ENCODE measurements around the gene EXD3. TPM values are rescaled to one million over a fixed set of nuclear protein-coding genes. Genes with fewer than 3 reads are reported as not detected.
A peak's percentile ranks its signal among the peaks of the same experiment; 100 is the strongest.

EXD3 gene
- total RNA-seq, 3 donors from 2014 or later, result 7.7 to 28.7 (median 20.6) TPM

DNA sequence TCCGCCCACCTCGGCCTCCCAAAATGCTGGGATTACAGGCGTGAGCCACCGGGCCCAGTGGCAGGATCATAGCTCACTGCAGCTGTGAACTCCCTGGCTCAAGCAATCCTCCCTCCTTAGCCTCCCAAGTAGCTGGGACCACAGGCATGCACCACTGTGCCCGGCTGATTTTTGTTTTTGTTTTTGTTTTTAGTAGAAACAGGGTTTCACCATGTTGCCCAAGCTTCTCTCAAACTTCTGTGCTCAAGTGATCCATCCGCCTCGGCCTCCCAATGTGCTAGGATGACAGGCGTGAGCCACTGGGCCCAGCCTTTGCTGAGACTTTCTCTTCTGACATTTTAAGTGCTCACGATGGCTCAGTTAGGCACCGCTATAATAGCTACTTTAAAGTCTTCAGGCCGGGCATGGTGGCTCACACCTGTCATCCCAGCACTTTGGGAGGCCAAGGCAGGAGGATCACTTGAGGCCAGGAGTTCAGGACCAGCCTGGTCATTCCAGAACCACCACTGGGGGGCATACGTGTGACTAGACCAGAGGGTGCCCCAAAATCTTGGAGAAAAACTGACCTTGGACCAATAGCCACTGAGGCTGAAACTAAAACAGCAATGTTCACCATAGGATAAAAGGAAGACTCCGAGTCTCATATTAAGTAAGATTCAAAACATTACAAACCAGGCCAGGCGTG, 21.3 kb upstream of the EXD3 start:
- H3K4me1 ChIP-seq, result peaks cover 8 to 10% of the 10 kb centered on the region in 2 donors
- no peak for TF ChIP-seq POLR2AphosphoS5 (IDR thresholded peaks at IDR 0.05)
- no peak for TF ChIP-seq POLR2A (IDR thresholded peaks at IDR 0.05)
- TF ChIP-seq, protein P1, sequence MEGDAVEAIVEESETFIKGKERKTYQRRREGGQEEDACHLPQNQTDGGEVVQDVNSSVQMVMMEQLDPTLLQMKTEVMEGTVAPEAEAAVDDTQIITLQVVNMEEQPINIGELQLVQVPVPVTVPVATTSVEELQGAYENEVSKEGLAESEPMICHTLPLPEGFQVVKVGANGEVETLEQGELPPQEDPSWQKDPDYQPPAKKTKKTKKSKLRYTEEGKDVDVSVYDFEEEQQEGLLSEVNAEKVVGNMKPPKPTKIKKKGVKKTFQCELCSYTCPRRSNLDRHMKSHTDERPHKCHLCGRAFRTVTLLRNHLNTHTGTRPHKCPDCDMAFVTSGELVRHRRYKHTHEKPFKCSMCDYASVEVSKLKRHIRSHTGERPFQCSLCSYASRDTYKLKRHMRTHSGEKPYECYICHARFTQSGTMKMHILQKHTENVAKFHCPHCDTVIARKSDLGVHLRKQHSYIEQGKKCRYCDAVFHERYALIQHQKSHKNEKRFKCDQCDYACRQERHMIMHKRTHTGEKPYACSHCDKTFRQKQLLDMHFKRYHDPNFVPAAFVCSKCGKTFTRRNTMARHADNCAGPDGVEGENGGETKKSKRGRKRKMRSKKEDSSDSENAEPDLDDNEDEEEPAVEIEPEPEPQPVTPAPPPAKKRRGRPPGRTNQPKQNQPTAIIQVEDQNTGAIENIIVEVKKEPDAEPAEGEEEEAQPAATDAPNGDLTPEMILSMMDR (IDR thresholded peaks at IDR 0.05), result no peak
- intact Hi-C loops (cut with DNase I; ENCODE audit: low total_unique reads), result no loop called here
- no peak for DNase-seq (ENCODE audit: low spot score in 2 of 2)
- H3K4me3 ChIP-seq, result no peak overlapping the region
- no peaks in the 10 kb centered on the region for H3K9me3 ChIP-seq
- no peaks in the 10 kb centered on the region for H3K36me3 ChIP-seq
- H3K27me3 ChIP-seq, result no peaks in the 10 kb centered on the region
- H3K27ac ChIP-seq, result no peak overlapping the region

DNA sequence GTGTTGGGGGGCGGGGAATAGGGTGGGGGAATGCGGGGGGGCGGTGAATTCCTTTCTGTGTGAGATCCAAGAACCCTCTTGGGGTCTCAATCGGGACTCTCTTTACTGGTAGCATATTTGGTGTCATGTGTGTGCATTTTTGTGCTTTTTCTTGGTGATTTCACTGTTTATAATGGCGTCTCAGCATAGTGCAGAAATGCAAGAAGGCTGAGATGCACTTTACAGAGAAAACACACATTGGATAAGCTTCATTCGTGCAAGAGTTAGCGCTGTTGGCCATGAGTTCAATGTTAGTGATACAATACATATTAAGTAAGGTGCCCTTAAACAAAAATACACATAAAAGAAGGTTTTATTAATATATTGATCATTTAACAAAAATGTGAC, 19.0 kb upstream of the EXD3 start:
- no peak overlapping the region for H3K27ac ChIP-seq
- H3K9me3 ChIP-seq, result no peaks in the 10 kb centered on the region
- intact Hi-C loops (cut with DNase I; ENCODE audit: low total_unique reads), result no loop called here
- DNase-seq (ENCODE audit: low spot score in 2 of 2), result no peak
- TF ChIP-seq, protein P1 (IDR thresholded peaks at IDR 0.05), result no peak
- TF ChIP-seq POLR2AphosphoS5 (IDR thresholded peaks at IDR 0.05) (no peak), POLR2A (IDR thresholded peaks at IDR 0.05) (no peak)
- H3K36me3 ChIP-seq, result no peaks in the 10 kb centered on the region
- peak overlapping the region in 2 of 3 donors; percentile 55 to 68 for H3K4me3 ChIP-seq
- H3K27me3 ChIP-seq, result no peaks in the 10 kb centered on the region
- peaks cover 8 to 10% of the 10 kb centered on the region in 2 donors for H3K4me1 ChIP-seq

DNA sequence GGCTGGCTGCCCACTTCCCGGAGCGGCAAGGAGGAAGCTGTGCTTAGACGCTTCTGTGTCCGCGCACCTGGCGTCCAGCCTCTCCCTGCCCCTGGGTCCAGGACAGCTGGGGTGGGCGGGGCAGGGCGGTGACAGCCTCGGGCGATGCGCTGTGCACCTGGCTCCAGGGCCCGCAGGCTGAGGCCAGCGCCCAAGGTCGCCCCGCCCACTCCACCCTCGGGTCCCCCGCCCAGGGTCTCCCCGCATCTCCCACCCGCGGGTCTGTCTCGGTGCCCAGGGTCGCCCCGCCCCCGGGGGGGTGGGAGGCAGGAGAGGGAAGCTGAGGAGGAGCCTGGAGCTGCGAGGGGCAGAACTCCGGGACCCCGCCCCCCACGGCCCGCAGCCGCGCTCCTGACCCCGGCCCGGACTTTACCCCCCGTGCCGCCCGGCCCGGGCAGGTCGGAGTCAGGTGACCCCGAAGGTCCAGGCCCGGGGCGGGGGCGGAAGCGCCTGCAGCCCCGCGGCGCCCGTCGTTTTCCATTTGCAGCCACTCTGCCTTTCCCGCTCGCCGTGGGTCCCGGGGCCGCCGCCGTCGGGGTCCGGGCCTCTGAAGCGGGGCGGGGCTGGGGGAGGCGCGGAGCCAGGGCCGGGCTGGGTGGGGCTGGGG, 18.4 kb upstream of the EXD3 start, which contains the start of gene ENTPD8:
Gene ENTPD8 (minus strand): TSS at position 69 of the 646 bp plus-strand sequence. CDS start 3,072 bp downstream, outside the sequence.
- Histone ChIP-seq H3K9me3 (no peaks in the 10 kb centered on the region), H3K27ac (no peak within 1 kb of the TSS), H3K36me3 (no peaks in the 10 kb centered on the region), H3K4me3 (peak within 1 kb of the TSS; percentile 26 to 68 (median 55)), H3K4me1 (peaks cover 8 to 13% of the 10 kb centered on the region in 2 donors), H3K27me3 (no peaks in the 10 kb centered on the region)
- intact Hi-C loops (cut with DNase I; ENCODE audit: low total_unique reads), result no loop called here
- TF ChIP-seq, protein P1 (IDR thresholded peaks at IDR 0.05), result no peak
- TF ChIP-seq POLR2AphosphoS5 (IDR thresholded peaks at IDR 0.05), result no peak
- no peak for TF ChIP-seq POLR2A (IDR thresholded peaks at IDR 0.05)
- DNase-seq (ENCODE audit: low spot score in 2 of 2), result no peak

DNA sequence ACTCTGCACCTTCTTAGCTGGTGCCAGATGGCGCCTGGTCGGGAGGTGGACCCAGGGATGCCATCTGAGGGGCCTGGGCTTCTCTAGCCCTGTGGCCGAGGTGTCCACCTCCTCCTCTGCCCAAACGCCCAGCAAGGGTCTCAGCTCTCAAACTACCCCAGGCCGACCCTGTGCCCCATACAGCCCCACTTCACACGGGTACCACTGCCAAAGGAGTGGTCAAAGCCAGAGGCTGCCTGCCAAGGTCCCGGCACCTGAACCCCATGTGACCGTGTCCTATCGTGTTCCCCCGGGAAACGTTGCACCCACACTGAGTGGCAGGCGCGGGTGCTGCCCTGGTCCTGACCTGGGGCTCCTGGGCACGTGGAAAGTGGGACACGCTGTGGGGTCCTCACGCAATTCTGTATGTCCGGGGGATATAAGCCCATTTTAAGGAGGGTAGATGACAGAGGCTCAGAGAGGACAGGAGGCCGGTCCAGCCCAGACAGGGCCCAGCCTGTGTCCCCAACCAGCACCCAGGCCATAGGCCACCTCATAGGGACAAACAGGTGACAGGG, 16.3 kb upstream of the EXD3 start:
- intact Hi-C loops (cut with DNase I; ENCODE audit: low total_unique reads), result loop anchor here (10.0 kb wide), 1 partner anchor 154 kb away; no protein-coding TSS in a partner anchor
- Histone ChIP-seq H3K9me3 (no peaks in the 10 kb centered on the region), H3K4me1 (peaks cover 7 to 12% of the 10 kb centered on the region in 2 donors), H3K27me3 (no peaks in the 10 kb centered on the region), H3K4me3 (no peak overlapping the region), H3K36me3 (no peaks in the 10 kb centered on the region), H3K27ac (no peak overlapping the region)
- no peak for DNase-seq (ENCODE audit: low spot score in 2 of 2)
- TF ChIP-seq, protein P1 (IDR thresholded peaks at IDR 0.05), result no peak
- no peak for TF ChIP-seq POLR2AphosphoS5 (IDR thresholded peaks at IDR 0.05)
- TF ChIP-seq POLR2A (IDR thresholded peaks at IDR 0.05), result no peak

Measured in breast epithelium (tissue), 4 donors.